Measurements from ENCODE around the gene PLA1A.

- TF ChIP-seq CTCF (conservative IDR thresholded peaks at IDR 0.05; ENCODE audit: low read length) (no peak), EZH2phosphoT487 (IDR thresholded peaks at IDR 0.05; ENCODE audit: borderline replicate concordance) (no peak)
Observed at GRCh38 chr3:119645813-119646212, 48.1 kb downstream of the PLA1A start.

Measured in Loucy (cell line).